K562 (cell line): Measurements from ENCODE around the gene GFI1. TPM values are rescaled to one million over a fixed set of nuclear protein-coding genes. Genes with fewer than 3 reads are reported as not detected.

Source experiments
- ATAC-seq: fragments of 200-7000 bp; cut with Tn5 transposase; 3 replicates; pipeline ENCODE4 v1.9.1; 2020; ENCODE audit warnings: moderate library complexity
- BruUV-seq: library from RNA; stranded (reverse); fragments of 400-500 nt; replicated peaks from 2 replicates; lab custom pipeline; 2021; lab: Mats Ljungman, UMichigan
- CTCF ChIA-PET: fragments of 300-600 bp; formaldehyde crosslinking; extraction: SDS; loops from one replicate; lab custom pipeline; 2021; ENCODE audit warnings: low intra/inter-chr PET ratio; lab: Yijun Ruan, JAX
- POLR2A ChIA-PET: fragments of 300-600, 350-650 bp; sonication (Branson Sonifier 250); formaldehyde crosslinking; extraction: SDS; loops from one replicate; lab custom pipeline; 2021; ENCODE audit warnings: antibody characterized with exemption, inconsistent platforms; lab: Yijun Ruan, JAX
- DNase-seq, 4 experiments: peaks; one replicate each; pipeline versions ENCODE4 v3.0.0 to v3.0.0-alpha.2; 2011 to 2018; ENCODE audit warnings: low spot score in 3 of 4, mixed read lengths in 3 of 4; ENCODE audit errors: extremely low read depth in 1 of 4
- FAIRE-seq: peaks from 2 replicates; lab custom pipeline; 2011; peaks lifted over from hg19 to GRCh38; lab: Jason Lieb, UNC
- H2AFZ ChIP-seq: 2 replicates; pipeline ENCODE4 v1.6.0; 2011; ENCODE audit warnings: low read depth, low read length, control low read depth, inconsistent platforms
- H3K27ac ChIP-seq: fragments of 200-600 bp; 3 replicates; pipeline ENCODE4 v1.8.0; 2011; ENCODE audit warnings: low read depth, mild to moderate bottlenecking, control low read depth, inconsistent platforms, low read length, moderate library complexity, mixed read lengths; ENCODE audit errors: extremely low read depth
- H3K27me3 ChIP-seq, 2 experiments: fragments of 300-600 bp in 1 of 2; 2 replicates in 1 of 2; 3 replicates in 1 of 2; pipeline versions ENCODE4 v1.6.0 to v1.8.0; 2011; ENCODE audit warnings: inconsistent platforms in 2 of 2, low read length in 2 of 2, mild to moderate bottlenecking in 1 of 2, mixed read lengths in 1 of 2, moderate library complexity in 1 of 2; ENCODE audit not compliant: control insufficient read depth in 2 of 2, insufficient read depth in 2 of 2
- H3K36me3 ChIP-seq: fragments of 300-600 bp; 3 replicates; pipeline ENCODE4 v1.8.0; 2011; ENCODE audit warnings: mild to moderate bottlenecking, low read length, inconsistent platforms; ENCODE audit not compliant: control insufficient read depth, insufficient read depth
- H3K4me1 ChIP-seq, 2 experiments: fragments of 200-600 bp in 1 of 2; replicated peaks in 1 of 2; 2 replicates in 1 of 2; 3 replicates in 1 of 2; pipeline versions ENCODE4 v1.5.1 to v1.8.0; 2011; ENCODE audit warnings: inconsistent platforms in 2 of 2, low read length in 2 of 2, mild to moderate bottlenecking in 1 of 2, mixed read lengths in 1 of 2, moderate library complexity in 1 of 2; ENCODE audit not compliant: control insufficient read depth in 2 of 2, insufficient read depth in 2 of 2
- H3K4me2 ChIP-seq: 2 replicates; pipeline ENCODE4 v1.6.1; 2011; ENCODE audit warnings: low read length, control low read depth, inconsistent platforms, mixed read lengths; ENCODE audit not compliant: insufficient read depth
- H3K4me3 ChIP-seq: fragments of 200-600 bp; sonication (generic), shearing (Covaris generic); 2 replicates; pipeline ENCODE4 v1.5.1; 2016; ENCODE audit warnings: control low read depth, inconsistent platforms
- H3K79me2 ChIP-seq: fragments of 200-600 bp; 3 replicates; pipeline ENCODE4 v1.8.0; 2011; ENCODE audit warnings: low read length, inconsistent platforms; ENCODE audit not compliant: control insufficient read depth, insufficient read depth
- H3K9ac ChIP-seq, 2 experiments: 2 replicates each; pipeline versions ENCODE4 v1.6.0 to v1.6.1; 2011; ENCODE audit warnings: low read depth in 2 of 2, low read length in 2 of 2, control low read depth in 1 of 2, inconsistent platforms in 1 of 2, mild to moderate bottlenecking in 1 of 2, mixed read lengths in 1 of 2; ENCODE audit not compliant: insufficient read depth in 1 of 2
- H3K9me1 ChIP-seq: one replicate; pipeline ENCODE4 v1.6.0; 2011; ENCODE audit warnings: inconsistent platforms, mild to moderate bottlenecking, low read length, moderate library complexity; ENCODE audit not compliant: control insufficient read depth, insufficient read depth
- H3K9me3 ChIP-seq: replicated peaks from 2 replicates; pipeline ENCODE4 v1.5.1; 2011; ENCODE audit warnings: low read depth, low read length, inconsistent platforms; ENCODE audit not compliant: control insufficient read depth, insufficient read depth
- H4K20me1 ChIP-seq: replicated peaks from 2 replicates; pipeline ENCODE4 v1.6.1; 2011; ENCODE audit warnings: low read length, inconsistent platforms, mixed read lengths; ENCODE audit not compliant: control insufficient read depth, insufficient read depth
- CCAR2 ChIP-seq: fragments of 200-400 bp; formaldehyde crosslinking; IDR thresholded peaks from 2 replicates; pipeline ENCODE4 v1.6.1; 2017; ENCODE audit warnings: mild to moderate bottlenecking, low read depth, low read length
- DIDO1 ChIP-seq: fragments of 450-650 bp; IDR thresholded peaks from 2 replicates; pipeline ENCODE4 v1.6.1; 2016; ENCODE audit warnings: low read depth, missing biosample characterization, missing genetic modification characterization
- PHF20 ChIP-seq: fragments of 450-650 bp; IDR thresholded peaks from 2 replicates; pipeline ENCODE4 v1.6.1; 2018; ENCODE audit not compliant: partially characterized antibody
- SMARCA4 ChIP-seq: fragments of 450-650 bp; IDR thresholded peaks from 2 replicates; pipeline ENCODE4 v1.6.1; 2016
- ZBTB17 ChIP-seq: fragments of 450-650 bp; formaldehyde crosslinking; IDR thresholded peaks from 2 replicates; pipeline ENCODE4 v1.4.0; 2020; ENCODE audit warnings: mild to moderate bottlenecking
- ZNF589 ChIP-seq: fragments of 200-800 bp; sonication (Bioruptor generic); IDR thresholded peaks from 2 replicates; pipeline ENCODE4 v1.6.1; 2016; ENCODE audit warnings: low read depth, missing genetic modification characterization, missing compliant biosample characterization
- WGBS: fragments of 100-300 bp; shearing (Covaris generic); methylation state at CpG from one replicate; pipeline ENCODE4 v1.1.6; 2016; ENCODE audit warnings: low coverage, mixed read lengths; ENCODE audit not compliant: insufficient coverage; ENCODE audit errors: missing lambda C conversion rate; 5-methylcytosine and 5-hydroxymethylcytosine counted together
- in situ Hi-C: fragments of 300-500 bp; cut with MboI; formaldehyde crosslinking; loops from 4 replicates; pipeline ENCODE4 v1.15.0; 2018; ENCODE audit warnings: inconsistent platforms, mixed read lengths
- intact Hi-C: fragments of 100-400 bp; cut with micrococcal nuclease; formaldehyde crosslinking; loops from 2 replicates; pipeline ENCODE4 v1.14.2; 2022
- polyA plus RNA-seq, 8 experiments: library from polyadenylated mRNA; depleted of rRNA in 4 of 8; stranded (reverse) in 5 of 8; unstranded in 3 of 8; fragments of >200 nt; fragmentation: Nextera tagmentation in 2 of 8; fragmentation: Illumina TruSeq in 1 of 8; extraction: Ambion mirVana in 2 of 8; extraction: Trizol in 1 of 8; gene quantifications; 2 replicates each; pipeline versions ENCODE4 v1.2.1 to v1.2.3, GENCODE V29; 2011 to 2014; ENCODE audit warnings: inconsistent platforms in 1 of 8, missing spikeins in 1 of 8
- total RNA-seq, 7 experiments: library from RNA; depleted of rRNA in 6 of 7; stranded (reverse); fragments of >200 nt in 6 of 7; fragmentation: Illumina TruSeq in 2 of 7; extraction: Trizol in 2 of 7; gene quantifications; 2 replicates each; pipeline versions ENCODE4 v1.2.1 to v1.2.3, GENCODE V29; 2011 to 2021; ENCODE audit warnings: low replicate concordance in 1 of 7
- TF ChIP-seq, protein P1 (sequence below): fragments of 450-650 bp; IDR thresholded peaks from 2 replicates; pipeline ENCODE4 v1.6.1; 2017; ENCODE audit warnings: antibody characterized with exemption
- TF ChIP-seq, protein P2 (sequence below), 2 experiments: fragments of 450-650 bp; conservative IDR thresholded peaks; 2 replicates each; pipeline ENCODE4 v1.6.1; 2017; ENCODE audit warnings: mild to moderate bottlenecking in 2 of 2, moderate library complexity in 2 of 2
- TF ChIP-seq, protein P3 (sequence below): IDR thresholded peaks from 2 replicates; pipeline ENCODE4 v1.6.1; 2016; ENCODE audit warnings: missing genetic modification characterization, missing compliant biosample characterization
- TF ChIP-seq, protein P4 (sequence below): fragments of 250-450 bp; sonication (Bioruptor Pico); IDR thresholded peaks from 2 replicates; pipeline ENCODE4 v1.5.0; 2021; ENCODE audit warnings: mild to moderate bottlenecking, moderate library complexity

The GFI1 gene
- total and polyA plus RNA-seq, 9 of the 15 experiments (the other 6 are each of a cell fraction or from before 2014, with no cell fraction given), result 0.07 to 0.93 (median 0.46) TPM

DNA sequence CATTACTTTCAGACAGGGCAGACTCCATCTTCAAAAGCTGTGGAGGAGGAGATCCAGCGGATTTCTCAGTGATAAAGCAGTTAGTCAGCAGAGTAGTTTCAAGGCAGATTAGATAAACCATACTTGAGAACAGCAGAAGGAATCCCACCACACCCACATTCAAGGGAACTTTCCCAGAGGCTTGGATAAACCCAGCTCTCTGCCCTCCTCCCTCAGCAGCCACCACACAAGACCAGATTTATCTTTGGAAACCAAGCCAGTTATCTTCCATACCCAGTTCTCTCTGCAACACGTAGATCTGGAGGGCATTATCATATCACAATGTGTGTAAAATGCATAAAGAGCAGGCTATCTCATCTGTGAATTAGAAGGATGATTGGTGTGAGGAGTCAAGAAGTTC is 40.2 kb downstream of the GFI1 start (continued):
- peak; percentile 95 for TF ChIP-seq SMARCA4
- TF ChIP-seq, protein P1, sequence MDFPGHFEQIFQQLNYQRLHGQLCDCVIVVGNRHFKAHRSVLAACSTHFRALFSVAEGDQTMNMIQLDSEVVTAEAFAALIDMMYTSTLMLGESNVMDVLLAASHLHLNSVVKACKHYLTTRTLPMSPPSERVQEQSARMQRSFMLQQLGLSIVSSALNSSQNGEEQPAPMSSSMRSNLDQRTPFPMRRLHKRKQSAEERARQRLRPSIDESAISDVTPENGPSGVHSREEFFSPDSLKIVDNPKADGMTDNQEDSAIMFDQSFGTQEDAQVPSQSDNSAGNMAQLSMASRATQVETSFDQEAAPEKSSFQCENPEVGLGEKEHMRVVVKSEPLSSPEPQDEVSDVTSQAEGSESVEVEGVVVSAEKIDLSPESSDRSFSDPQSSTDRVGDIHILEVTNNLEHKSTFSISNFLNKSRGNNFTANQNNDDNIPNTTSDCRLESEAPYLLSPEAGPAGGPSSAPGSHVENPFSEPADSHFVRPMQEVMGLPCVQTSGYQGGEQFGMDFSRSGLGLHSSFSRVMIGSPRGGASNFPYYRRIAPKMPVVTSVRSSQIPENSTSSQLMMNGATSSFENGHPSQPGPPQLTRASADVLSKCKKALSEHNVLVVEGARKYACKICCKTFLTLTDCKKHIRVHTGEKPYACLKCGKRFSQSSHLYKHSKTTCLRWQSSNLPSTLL, result peak; percentile 54; the same call in 1 of the 2 replicates
- TF ChIP-seq DIDO1, result 0 out of 2 replicates have a peak, but pooled peaks have one; percentile 34
- TF ChIP-seq ZBTB17 (CRISPR knock-in tag), result peak; percentile 43; the same call in 1 of the 2 replicates
- peak; percentile 89 for TF ChIP-seq ZNF589
- TF ChIP-seq, protein P2, sequence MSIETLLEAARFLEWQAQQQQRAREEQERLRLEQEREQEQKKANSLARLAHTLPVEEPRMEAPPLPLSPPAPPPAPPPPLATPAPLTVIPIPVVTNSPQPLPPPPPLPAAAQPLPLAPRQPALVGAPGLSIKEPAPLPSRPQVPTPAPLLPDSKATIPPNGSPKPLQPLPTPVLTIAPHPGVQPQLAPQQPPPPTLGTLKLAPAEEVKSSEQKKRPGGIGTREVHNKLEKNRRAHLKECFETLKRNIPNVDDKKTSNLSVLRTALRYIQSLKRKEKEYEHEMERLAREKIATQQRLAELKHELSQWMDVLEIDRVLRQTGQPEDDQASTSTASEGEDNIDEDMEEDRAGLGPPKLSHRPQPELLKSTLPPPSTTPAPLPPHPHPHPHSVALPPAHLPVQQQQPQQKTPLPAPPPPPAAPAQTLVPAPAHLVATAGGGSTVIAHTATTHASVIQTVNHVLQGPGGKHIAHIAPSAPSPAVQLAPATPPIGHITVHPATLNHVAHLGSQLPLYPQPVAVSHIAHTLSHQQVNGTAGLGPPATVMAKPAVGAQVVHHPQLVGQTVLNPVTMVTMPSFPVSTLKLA (conservative IDR thresholded peaks at IDR 0.05), result peak in 1 of 2 experiments; percentile 51; a peak in 1 of 4 replicates
- TF ChIP-seq, all 486 proteins: peak for 105

DNA sequence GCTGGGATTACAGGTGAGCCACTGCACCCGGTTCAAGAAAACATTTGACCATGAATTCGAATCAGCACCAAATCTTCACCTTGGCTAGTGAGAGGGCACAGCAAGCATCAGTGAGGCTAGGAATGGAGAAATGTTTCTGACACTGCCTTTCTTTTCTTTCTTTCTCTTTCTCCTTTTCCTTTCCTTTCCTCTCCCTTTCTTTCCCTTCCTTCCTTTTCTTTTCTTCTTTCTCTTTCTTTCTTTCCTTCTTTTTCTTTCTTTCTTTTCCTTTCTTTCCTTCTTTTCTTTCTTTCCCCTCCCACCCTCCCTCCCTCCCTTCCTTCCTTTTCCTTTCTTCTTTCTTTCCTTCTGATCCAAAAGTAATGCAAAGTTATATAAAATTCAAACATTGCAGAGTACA is 40.9 kb downstream of the GFI1 start:
- no peak for ATAC-seq
- no peak overlapping the region for H3K4me3 ChIP-seq
- ChIA-PET CTCF (no interaction called here), POLR2A (no interaction called here)
- H4K20me1 ChIP-seq, result no peaks in the 10 kb centered on the region
- H3K9ac ChIP-seq, result no peak overlapping the region
- FAIRE-seq, result no peak
- TF ChIP-seq, protein P3, sequence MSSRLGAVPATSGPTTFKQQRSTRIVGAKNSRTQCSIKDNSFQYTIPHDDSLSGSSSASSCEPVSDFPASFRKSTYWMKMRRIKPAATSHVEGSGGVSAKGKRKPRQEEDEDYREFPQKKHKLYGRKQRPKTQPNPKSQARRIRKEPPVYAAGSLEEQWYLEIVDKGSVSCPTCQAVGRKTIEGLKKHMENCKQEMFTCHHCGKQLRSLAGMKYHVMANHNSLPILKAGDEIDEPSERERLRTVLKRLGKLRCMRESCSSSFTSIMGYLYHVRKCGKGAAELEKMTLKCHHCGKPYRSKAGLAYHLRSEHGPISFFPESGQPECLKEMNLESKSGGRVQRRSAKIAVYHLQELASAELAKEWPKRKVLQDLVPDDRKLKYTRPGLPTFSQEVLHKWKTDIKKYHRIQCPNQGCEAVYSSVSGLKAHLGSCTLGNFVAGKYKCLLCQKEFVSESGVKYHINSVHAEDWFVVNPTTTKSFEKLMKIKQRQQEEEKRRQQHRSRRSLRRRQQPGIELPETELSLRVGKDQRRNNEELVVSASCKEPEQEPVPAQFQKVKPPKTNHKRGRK (tag), result peak; percentile 98
- TF ChIP-seq CCAR2 (no peak), PHF20 (no peak)
- TF ChIP-seq, protein P4, sequence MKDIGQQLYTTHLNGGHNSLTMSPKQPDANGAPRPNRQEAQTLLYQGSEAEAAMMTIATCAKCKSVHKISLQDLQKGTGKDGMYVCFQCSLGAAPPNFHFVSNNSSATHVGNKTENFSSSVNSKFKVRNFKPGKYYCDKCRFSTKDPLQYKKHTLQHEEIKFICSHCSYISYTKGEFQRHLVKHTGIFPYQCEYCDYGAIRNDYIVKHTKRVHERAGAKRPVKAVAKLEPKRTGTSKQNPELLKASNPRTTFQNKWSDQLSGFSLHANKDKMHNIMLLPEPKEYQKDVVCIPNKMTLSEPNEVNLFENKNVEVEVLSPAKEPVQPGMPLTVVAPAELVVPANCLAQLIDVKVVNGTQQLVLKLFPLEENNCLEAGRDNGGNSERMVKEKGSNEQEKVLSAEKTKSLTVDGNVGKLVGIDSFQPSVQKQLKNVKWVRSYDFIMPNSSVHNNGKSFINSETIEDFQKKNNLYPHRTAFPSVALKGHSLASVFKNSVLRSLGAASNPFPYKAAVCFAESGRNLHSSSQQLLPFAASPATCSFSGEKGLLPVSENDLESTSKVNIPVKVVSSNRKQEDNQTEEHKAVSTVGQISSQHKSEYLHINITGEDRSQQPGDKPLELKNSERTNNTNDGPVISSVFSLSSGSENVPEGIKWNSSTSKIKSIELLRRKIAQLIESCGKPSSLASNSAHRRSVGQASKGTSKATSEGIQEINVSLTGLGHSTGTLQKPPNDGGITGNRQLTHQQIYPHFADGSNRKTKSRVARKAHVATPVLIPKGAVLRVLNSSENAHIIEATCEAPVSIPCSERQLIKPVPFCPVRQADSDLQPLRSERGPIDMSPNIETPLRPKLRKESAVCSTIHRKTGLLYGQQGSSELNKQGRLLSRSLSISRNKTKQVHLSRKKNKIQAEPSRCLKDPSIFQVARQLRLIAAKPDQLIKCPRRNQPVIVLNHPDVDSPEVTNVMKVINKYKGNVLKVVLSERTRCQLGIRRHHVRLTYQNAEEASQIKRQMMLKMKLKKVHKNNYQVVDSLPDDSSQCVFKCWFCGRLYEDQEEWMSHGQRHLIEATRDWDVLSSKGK, result no peak
- no peaks in the 10 kb centered on the region for H3K27me3 ChIP-seq
- DNase-seq, result no peak
- H3K79me2 ChIP-seq, result no peaks in the 10 kb centered on the region
- H2AFZ ChIP-seq, result no peak overlapping the region
- H3K4me2 ChIP-seq, result no peak overlapping the region
- H3K27ac ChIP-seq, result no peak overlapping the region
- H3K4me1 ChIP-seq, result peaks cover 13 to 14% of the 10 kb centered on the region in 2 experiments
- intact Hi-C loops, result loop anchor here (10.0 kb wide), 1 partner anchor 131 kb away; no protein-coding TSS in a partner anchor
- H3K9me3 ChIP-seq, result no peaks in the 10 kb centered on the region
- BruUV-seq, result no TSS peak
- in situ Hi-C loops, result no loop called here
- no peaks in the 10 kb centered on the region for H3K9me1 ChIP-seq
- no peaks in the 10 kb centered on the region for H3K36me3 ChIP-seq
- 18% methylated on average over 2 of the region's 2 CpGs for WGBS
